Measurements from ENCODE around the gene RWDD3. TPM values are rescaled to one million over a fixed set of nuclear protein-coding genes. Genes with fewer than 3 reads are reported as not detected.

The RWDD3 gene
- polyA plus RNA-seq, 2 donors = 7.8 to 26.9 TPM

Other genes starting within 250 kb of the RWDD3 start
- 1 to 10 TPM in 1 of 2 donors, under 1 TPM in 1; 0.88 to 1.3 TPM for gene ALG14, start 161.3 kb upstream of the RWDD3 start, polyA plus RNA-seq
- under 1 TPM; 0.37 to 0.46 TPM for gene TLCD4, start 116.9 kb upstream of the RWDD3 start, polyA plus RNA-seq

Data from esophagus (tissue), 2 donors.